Measurements from ENCODE around the gene MED13.
"Not testable (repeated sequence)": the region's sequence is repeated elsewhere in the genome, so short reads cannot be mapped to it uniquely, and the experiment has no call there.

The MED13 gene

GRCh38 chr17:61997664-61998063 is 67.4 kb downstream of the MED13 start:
- in situ Hi-C loops (cut with MboI; ENCODE audit: low sequenced_read_pairs), result no loop called here

DNA sequence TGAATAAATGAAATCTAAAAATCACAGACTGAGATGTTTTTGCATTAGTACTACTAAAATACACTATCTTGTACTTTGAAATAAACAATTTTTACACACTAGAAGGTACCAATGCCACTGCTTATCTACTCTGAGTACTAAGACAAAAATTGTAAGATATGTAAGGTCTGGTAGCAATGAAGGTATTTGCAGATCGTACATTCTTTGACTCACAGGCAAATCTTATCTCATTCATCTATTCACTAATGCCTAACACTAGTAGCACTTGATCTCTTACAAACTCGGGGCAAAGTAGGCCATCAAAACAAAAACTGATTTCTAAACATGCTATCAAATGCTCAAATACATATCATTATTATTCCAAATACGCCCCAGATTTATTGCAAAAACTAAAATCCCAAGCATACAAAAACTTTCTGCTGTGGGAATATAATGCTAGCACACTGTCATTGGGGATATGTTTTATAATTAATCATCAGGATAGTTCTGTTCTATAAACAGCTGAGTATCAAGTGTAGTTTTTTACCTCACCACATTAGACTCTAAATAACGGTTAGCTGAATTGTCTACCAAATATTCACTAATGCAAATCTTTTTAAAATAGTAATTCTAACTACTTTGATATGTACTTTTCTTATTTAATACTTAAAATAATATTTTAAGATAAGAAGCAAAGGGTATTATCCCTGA is 68.0 kb downstream of the MED13 start:
- in situ Hi-C loops (cut with MboI; ENCODE audit: low sequenced_read_pairs), result no loop called here

- in situ Hi-C loops (cut with MboI; ENCODE audit: low sequenced_read_pairs), result no loop called here
Measured at GRCh38 chr17:61989509-61989908, 75.6 kb downstream of the MED13 start.

DNA sequence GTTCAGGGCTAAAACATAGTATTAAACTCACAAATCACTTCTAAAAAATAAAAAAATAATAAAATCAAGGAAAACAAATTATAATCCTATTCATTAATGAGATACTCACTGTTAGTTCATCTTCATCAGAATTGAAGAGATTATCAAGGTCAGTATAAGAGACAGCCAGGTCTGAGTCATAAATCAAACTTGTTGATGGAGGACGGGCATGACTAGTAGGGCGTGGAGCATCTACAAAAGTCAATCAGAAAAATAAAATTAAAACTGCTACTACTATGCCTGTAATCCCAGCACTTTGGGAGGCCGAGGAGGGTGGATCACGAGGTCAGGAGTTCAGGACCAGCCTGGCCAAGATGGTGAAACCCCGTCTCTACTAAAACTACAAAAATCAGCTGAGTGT is 78.2 kb downstream of the MED13 start:
- in situ Hi-C loops (cut with MboI; ENCODE audit: low sequenced_read_pairs), result no loop called here

GRCh38 chr17:61984821-61985220 is 80.3 kb downstream of the MED13 start:
- in situ Hi-C loops (cut with MboI; ENCODE audit: low sequenced_read_pairs), result no loop called here

GRCh38 chr17:61981323-61981722 is 83.8 kb downstream of the MED13 start:
- in situ Hi-C loops (cut with MboI; ENCODE audit: low sequenced_read_pairs), result no loop called here

GRCh38 chr17:61980535-61980934 is 84.5 kb downstream of the MED13 start:
- in situ Hi-C loops (cut with MboI; ENCODE audit: low sequenced_read_pairs), result no loop called here

GRCh38 chr17:61974115-61974514 is 91.0 kb downstream of the MED13 start:
- in situ Hi-C loops (cut with MboI; ENCODE audit: low sequenced_read_pairs), result no loop called here

DNA sequence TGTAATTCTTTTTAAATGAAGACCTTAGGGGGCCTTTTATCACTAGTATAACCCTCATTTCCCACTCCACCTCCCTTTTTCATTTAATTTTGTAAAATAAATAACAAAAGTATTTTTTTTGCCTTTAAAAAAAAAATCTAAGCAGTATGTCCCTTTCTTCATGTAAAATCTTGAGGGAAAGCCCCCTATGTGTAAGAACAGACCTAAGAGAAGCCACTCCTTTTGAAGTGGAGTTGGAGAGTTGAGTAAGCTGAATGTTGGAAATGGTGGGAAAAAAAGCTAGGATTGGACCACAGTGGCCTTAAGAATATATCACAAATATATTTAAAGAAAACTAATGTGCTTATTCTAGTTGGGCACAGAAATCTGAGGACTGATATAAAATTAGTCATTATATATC is 92.8 kb downstream of the MED13 start:
- in situ Hi-C loops (cut with MboI; ENCODE audit: low sequenced_read_pairs), result no loop called here

DNA sequence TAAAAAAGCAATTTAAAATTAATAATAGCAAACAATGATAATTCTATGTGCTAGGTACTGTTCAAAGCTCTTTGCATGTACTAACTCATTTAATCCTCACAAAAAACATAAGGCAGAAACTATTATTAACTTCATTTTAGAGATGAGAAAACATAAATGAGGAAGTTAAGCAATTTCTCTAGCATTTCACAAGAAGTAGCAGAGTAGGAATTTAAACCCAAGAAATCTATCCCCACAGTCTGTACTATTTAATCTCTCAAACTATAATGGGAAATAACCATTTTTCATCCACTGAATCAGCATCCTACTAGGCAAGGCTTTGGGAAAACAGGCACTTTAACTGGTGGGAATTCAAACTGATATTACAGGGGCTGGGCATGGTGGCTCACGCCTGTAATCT is 95.0 kb downstream of the MED13 start:
- in situ Hi-C loops (cut with MboI; ENCODE audit: low sequenced_read_pairs), result no loop called here

DNA sequence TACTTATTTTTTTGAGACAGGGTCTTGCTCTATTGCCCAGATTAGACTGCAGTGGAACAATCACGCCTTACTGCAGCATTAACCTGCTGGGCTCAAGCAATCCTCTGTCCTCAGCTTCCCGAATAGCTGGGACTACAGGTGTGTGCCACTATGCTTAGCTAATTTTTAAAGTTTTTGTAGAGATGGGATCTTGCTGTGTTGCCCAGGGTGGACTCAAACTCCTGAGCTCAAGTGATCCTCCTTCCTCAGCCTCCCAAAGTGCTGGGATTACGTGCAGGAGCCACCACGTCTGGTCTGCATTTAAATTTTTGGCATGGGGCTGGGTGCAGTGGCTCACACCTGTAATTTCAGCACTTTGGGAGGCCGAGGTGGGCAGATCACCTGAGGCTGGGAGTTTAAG is 96.3 kb downstream of the MED13 start:
- in situ Hi-C loops (cut with MboI; ENCODE audit: low sequenced_read_pairs), result no loop called here

DNA sequence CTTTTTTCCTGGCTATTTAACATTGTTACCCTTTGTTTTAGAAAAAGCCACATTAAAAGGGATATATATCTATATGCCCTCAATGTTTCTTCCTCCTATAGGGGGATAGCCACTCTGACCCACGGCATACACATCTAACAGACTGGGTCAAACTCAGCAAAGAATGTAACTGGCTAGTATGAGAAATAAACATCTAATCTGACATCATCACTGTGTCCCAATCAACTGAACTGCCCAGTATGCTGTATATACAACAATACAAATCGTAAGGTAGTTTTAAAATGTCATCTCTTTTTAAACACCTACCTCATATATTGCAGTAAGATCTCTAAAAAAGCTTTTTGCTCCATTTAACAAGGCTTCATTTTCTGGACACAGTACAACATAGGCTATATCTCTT is 97.3 kb downstream of the MED13 start:
- in situ Hi-C loops (cut with MboI; ENCODE audit: low sequenced_read_pairs), result no loop called here

GRCh38 chr17:61966191-61966590 is 98.9 kb downstream of the MED13 start:
- in situ Hi-C loops (cut with MboI; ENCODE audit: low sequenced_read_pairs), result no loop called here

DNA sequence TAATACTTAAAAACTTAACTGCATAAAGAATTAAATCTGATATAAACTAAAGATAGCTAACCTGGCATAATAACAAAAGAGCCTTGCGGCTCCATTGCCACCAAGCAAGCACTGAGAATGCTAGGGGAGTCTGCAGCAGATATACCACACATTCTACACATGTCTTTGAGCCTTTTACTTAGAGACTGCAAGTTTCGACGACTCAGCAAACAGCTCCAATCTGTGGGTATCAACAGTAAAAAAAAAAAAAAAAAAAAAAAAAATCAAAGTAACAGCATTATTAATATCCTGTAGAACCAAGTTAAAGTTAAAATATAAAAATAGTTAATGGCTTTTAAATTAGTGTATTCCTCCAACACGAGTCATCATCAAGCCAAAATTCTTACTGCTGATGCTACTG is 109.5 kb downstream of the MED13 start:
- in situ Hi-C loops (cut with MboI; ENCODE audit: low sequenced_read_pairs), result no loop called here

- in situ Hi-C loops (cut with MboI; ENCODE audit: low sequenced_read_pairs), result no loop called here
Measured at GRCh38 chr17:61947367-61948078, 117.6 kb downstream of the MED13 start.

- in situ Hi-C loops (cut with MboI; ENCODE audit: low sequenced_read_pairs), result no loop called here
Measured at GRCh38 chr17:61946359-61946758, 118.7 kb downstream of the MED13 start.

DNA sequence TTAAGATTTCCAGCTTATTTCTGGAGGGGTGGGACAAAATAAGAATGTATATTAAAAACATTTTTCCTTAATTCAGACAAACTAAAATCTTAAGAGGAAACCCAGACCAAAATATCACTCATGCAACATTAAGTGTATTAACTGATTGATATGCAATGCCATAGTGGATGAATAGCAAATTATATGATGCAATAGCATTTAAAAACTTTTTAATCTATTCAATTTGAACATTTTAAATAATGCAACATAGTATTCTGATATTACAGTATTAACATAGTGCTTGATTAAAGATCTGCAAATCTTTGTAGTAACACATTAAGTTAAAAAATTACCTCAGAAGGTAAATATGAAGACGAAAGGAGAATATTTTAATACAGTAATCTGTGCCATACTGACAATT is 122.0 kb downstream of the MED13 start:
- in situ Hi-C loops (cut with MboI; ENCODE audit: low sequenced_read_pairs), result no loop called here

GRCh38 chr17:61942085-61942484 is 123.0 kb downstream of the MED13 start:
- in situ Hi-C loops (cut with MboI; ENCODE audit: low sequenced_read_pairs), result no loop called here

GRCh38 chr17:61928101-61928436 is 137.0 kb downstream of the MED13 start:
- in situ Hi-C loops (cut with MboI; ENCODE audit: low sequenced_read_pairs), result no loop called here

- in situ Hi-C loops (cut with MboI; ENCODE audit: low sequenced_read_pairs), result no loop called here
Measured at GRCh38 chr17:61927208-61928100, 137.6 kb downstream of the MED13 start, which contains the start of gene INTS2. Gene INTS2, minus strand, starts transcription at chr17:61927982. Its CDS starts 1,338 bp downstream, at chr17:61926644.

GRCh38 chr17:61926826-61927207 is 138.3 kb downstream of the MED13 start:
- in situ Hi-C loops (cut with MboI; ENCODE audit: low sequenced_read_pairs), result no loop called here

DNA sequence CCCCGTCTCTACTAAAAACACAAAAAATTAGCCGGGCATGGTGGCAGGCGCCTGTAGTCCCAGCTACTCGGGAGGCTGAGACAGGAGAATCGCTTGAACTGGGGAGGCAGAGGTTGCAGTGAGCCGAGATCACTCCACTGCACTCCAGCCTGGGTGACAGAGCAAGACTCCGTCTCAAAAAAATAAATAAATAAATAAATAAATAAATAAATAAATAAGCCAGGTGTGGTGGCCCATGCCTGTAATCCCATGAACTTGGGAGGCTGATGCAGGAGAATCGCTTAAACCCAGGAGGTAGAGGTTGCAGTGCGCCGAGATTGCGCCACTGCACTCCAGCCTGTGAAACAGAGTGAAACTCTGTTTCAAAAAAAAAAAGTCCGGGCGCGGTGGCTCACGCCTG is 149.9 kb downstream of the MED13 start:
- in situ Hi-C loops (cut with MboI; ENCODE audit: low sequenced_read_pairs), result not testable (repeated sequence)
